OCI-LY3 (cell line): ENCODE data around the gene ZNF844.
"Not testable (repeated sequence)": the region's sequence is repeated elsewhere in the genome, so short reads cannot be mapped to it uniquely, and the experiment has no call there.

Experiments
- H2AFZ ChIP-seq: fragments of 200-600, 300-600 bp; shearing (Covaris generic); 2 replicates; pipeline ENCODE4 v1.6.0; 2014; ENCODE audit warnings: antibody characterized with exemption, low read depth, low read length
- H3K27ac ChIP-seq: fragments of 200-600, 300-600 bp; sonication (generic); 2 replicates; pipeline ENCODE4 v1.5.1; 2014; ENCODE audit warnings: mild to moderate bottlenecking, low read length, moderate library complexity, mixed read lengths
- H3K27me3 ChIP-seq: fragments of 200-600, 300-600 bp; sonication (generic); 2 replicates; pipeline ENCODE4 v1.6.1; 2014; ENCODE audit warnings: low read depth, low read length, mixed read lengths
- H3K36me3 ChIP-seq: fragments of 200-600, 300-600 bp; sonication (generic); replicated peaks from 2 replicates; pipeline ENCODE3; 2014; ENCODE audit warnings: low read depth, low read length, mixed read lengths
- H3K4me1 ChIP-seq: fragments of 300-600, 200-600 bp; sonication (generic); 2 replicates; pipeline ENCODE4 v1.6.1; 2014; ENCODE audit warnings: low read length, mixed read lengths
- H3K4me2 ChIP-seq: fragments of 200-600, 300-600 bp; sonication (generic); 2 replicates; pipeline ENCODE4 v1.6.1; 2014; ENCODE audit warnings: low read length, mixed read lengths
- H3K4me3 ChIP-seq: fragments of 300-600, 200-600 bp; sonication (generic); 2 replicates; pipeline ENCODE4 v1.5.1; 2014; ENCODE audit warnings: antibody characterized with exemption, mild to moderate bottlenecking, low read length, moderate library complexity
- H3K79me2 ChIP-seq: fragments of 300-600, 200-600 bp; shearing (Covaris generic); 2 replicates; pipeline ENCODE4 v1.6.1; 2014; ENCODE audit warnings: mild to moderate bottlenecking, low read length, mixed read lengths
- H3K9ac ChIP-seq: fragments of 300-600, 200-600 bp; shearing (Covaris generic); 2 replicates; pipeline ENCODE4 v1.6.0; 2014; ENCODE audit warnings: mild to moderate bottlenecking, low read length, moderate library complexity
- H3K9me3 ChIP-seq: fragments of 200-600, 300-600 bp; shearing (Covaris generic); 2 replicates; pipeline ENCODE4 v1.6.1; 2014; ENCODE audit warnings: low read length, mixed read lengths; ENCODE audit not compliant: insufficient read depth
- H4K20me1 ChIP-seq: fragments of 200-600, 300-600 bp; sonication (generic); 2 replicates; pipeline ENCODE4 v1.6.1; 2016; ENCODE audit warnings: low read length, mixed read lengths; ENCODE audit not compliant: insufficient read depth
- CTCF ChIP-seq: fragments of 200-600, 300-600 bp; sonication (generic); IDR thresholded peaks from 2 replicates; pipeline ENCODE4 v1.5.1; 2014; ENCODE audit warnings: antibody characterized with exemption, low read length, low read depth
- EZH2phosphoT487 ChIP-seq: fragments of 200-600 bp; shearing (Covaris generic); IDR thresholded peaks from 2 replicates; pipeline ENCODE4 v1.6.1; 2018; ENCODE audit warnings: antibody characterized with exemption, mixed run types, low read depth

Gene ZNF844

GRCh38 chr19:12075538-12076139 lies 11.1 kb downstream of the ZNF844 start:
- no peak overlapping the region for H3K4me3 ChIP-seq
- TF ChIP-seq CTCF (no peak), EZH2phosphoT487 (no peak)
- no peaks in the 10 kb centered on the region for H3K36me3 ChIP-seq
- no peaks in the 10 kb centered on the region for H4K20me1 ChIP-seq
- H3K27me3 ChIP-seq: no peaks in the 10 kb centered on the region
- no peak overlapping the region for H3K4me2 ChIP-seq
- no peak overlapping the region for H3K9ac ChIP-seq
- H3K4me1 ChIP-seq: no peaks in the 10 kb centered on the region
- no peak overlapping the region for H2AFZ ChIP-seq
- H3K9me3 ChIP-seq: peaks cover 33% of the 10 kb centered on the region
- no peak overlapping the region for H3K27ac ChIP-seq
- no peaks in the 10 kb centered on the region for H3K79me2 ChIP-seq

- H3K9ac ChIP-seq, H3K27me3 ChIP-seq, H3K79me2 ChIP-seq, H2AFZ ChIP-seq, H3K4me1 ChIP-seq, H3K36me3 ChIP-seq, H3K27ac ChIP-seq, H3K4me2 ChIP-seq, H4K20me1 ChIP-seq, H3K4me3 ChIP-seq: not testable (repeated sequence)
- H3K9me3 ChIP-seq: peaks cover 33% of the 10 kb centered on the region
Observed at GRCh38 chr19:12076331-12076730, 11.8 kb downstream of the ZNF844 start.

- H3K4me2 ChIP-seq: no peak overlapping the region
- no peaks in the 10 kb centered on the region for H3K27me3 ChIP-seq
- H4K20me1 ChIP-seq: no peaks in the 10 kb centered on the region
- TF ChIP-seq EZH2phosphoT487 (no peak), CTCF (no peak)
- no peak overlapping the region for H3K9ac ChIP-seq
- no peak overlapping the region for H2AFZ ChIP-seq
- no peak overlapping the region for H3K4me3 ChIP-seq
- no peak overlapping the region for H3K27ac ChIP-seq
- H3K36me3 ChIP-seq: no peaks in the 10 kb centered on the region
- H3K79me2 ChIP-seq: no peaks in the 10 kb centered on the region
- no peaks in the 10 kb centered on the region for H3K4me1 ChIP-seq
- peaks cover 33% of the 10 kb centered on the region for H3K9me3 ChIP-seq
Observed at GRCh38 chr19:12077375-12077774, 12.8 kb downstream of the ZNF844 start.

GRCh38 chr19:12083336-12083735 lies 18.8 kb downstream of the ZNF844 start:
- H3K4me2 ChIP-seq, H3K9me3 ChIP-seq, H3K27ac ChIP-seq, H3K27me3 ChIP-seq, H3K4me1 ChIP-seq, H4K20me1 ChIP-seq, H3K36me3 ChIP-seq, H3K79me2 ChIP-seq, H3K4me3 ChIP-seq, H2AFZ ChIP-seq, H3K9ac ChIP-seq: not testable (repeated sequence)

GRCh38 chr19:12085074-12085818 lies 20.7 kb downstream of the ZNF844 start:
- no peaks in the 10 kb centered on the region for H3K4me1 ChIP-seq
- no peak overlapping the region for H3K9ac ChIP-seq
- TF ChIP-seq EZH2phosphoT487 (no peak), CTCF (no peak)
- no peaks in the 10 kb centered on the region for H3K36me3 ChIP-seq
- no peaks in the 10 kb centered on the region; the same call in 1 of the 2 replicates for H3K9me3 ChIP-seq
- H2AFZ ChIP-seq: no peak overlapping the region
- H3K79me2 ChIP-seq: no peaks in the 10 kb centered on the region
- H3K4me2 ChIP-seq: no peak overlapping the region
- H4K20me1 ChIP-seq: no peaks in the 10 kb centered on the region
- H3K4me3 ChIP-seq: no peak overlapping the region
- no peak overlapping the region for H3K27ac ChIP-seq
- no peaks in the 10 kb centered on the region for H3K27me3 ChIP-seq
